Liver (tissue), 9 donors: ENCODE measurements around the gene LRRC7. TPM values are rescaled to one million over a fixed set of nuclear protein-coding genes. Genes with fewer than 3 reads are reported as not detected.

ENCODE experiments used
- DNase-seq: peaks from one replicate; pipeline ENCODE4 v3.0.0-alpha.2; 2017; ENCODE audit warnings: low spot score
- H3K27ac ChIP-seq, 2 donors: one replicate each; pipeline ENCODE4 v1.7.0; 2013; ENCODE audit warnings: inconsistent platforms in 2 of 2, low read length in 2 of 2, control low read depth in 1 of 2, low read depth in 1 of 2, mild to moderate bottlenecking in 1 of 2
- H3K27me3 ChIP-seq, 4 donors: one replicate each; pipeline versions ENCODE4 v1.6.1 to v1.7.0; 2013; ENCODE audit warnings: low read length in 3 of 4, inconsistent platforms in 1 of 4, mild to moderate bottlenecking in 1 of 4, moderate library complexity in 1 of 4; ENCODE audit not compliant: control insufficient read depth in 4 of 4, insufficient read depth in 4 of 4
- H3K36me3 ChIP-seq, 4 donors: one replicate each; pipeline versions ENCODE4 v1.6.1 to v1.7.0; 2013; ENCODE audit warnings: low read length in 3 of 4, mild to moderate bottlenecking in 3 of 4, low read depth in 1 of 4, moderate library complexity in 1 of 4; ENCODE audit not compliant: control insufficient read depth in 4 of 4, insufficient read depth in 3 of 4
- H3K4me1 ChIP-seq, 4 donors: one replicate each; pipeline versions ENCODE4 v1.6.1 to v1.7.0; 2013; ENCODE audit warnings: low read length in 3 of 4, mild to moderate bottlenecking in 3 of 4, moderate library complexity in 1 of 4; ENCODE audit not compliant: control insufficient read depth in 4 of 4, insufficient read depth in 4 of 4
- H3K4me3 ChIP-seq, 3 donors: one replicate each; pipeline versions ENCODE4 v1.6.1 to v1.7.0; 2013; ENCODE audit warnings: low read length in 3 of 3, control low read depth in 1 of 3, low read depth in 1 of 3, mild to moderate bottlenecking in 1 of 3
- H3K9ac ChIP-seq, 2 donors: one replicate each; pipeline ENCODE4 v1.7.0; 2013; ENCODE audit warnings: low read length in 2 of 2, mild to moderate bottlenecking in 2 of 2, moderate library complexity in 2 of 2, control low read depth in 1 of 2, low read depth in 1 of 2
- H3K9me3 ChIP-seq, 4 donors: one replicate each; pipeline versions ENCODE4 v1.6.1 to v1.7.0; 2013; ENCODE audit warnings: low read length in 3 of 4; ENCODE audit not compliant: control insufficient read depth in 4 of 4
- FOXA1 ChIP-seq: IDR thresholded peaks from 2 replicates; pipeline ENCODE4 v1.6.1; 2016; ENCODE audit warnings: antibody characterized with exemption
- FOXA2 ChIP-seq: IDR thresholded peaks from 2 replicates; pipeline ENCODE4 v1.6.1; 2016; ENCODE audit warnings: antibody characterized with exemption
- HNF4G ChIP-seq: IDR thresholded peaks from 2 replicates; pipeline ENCODE4 v1.6.1; 2016; ENCODE audit warnings: antibody characterized with exemption
- JUND ChIP-seq, 2 donors: IDR thresholded peaks; 2 replicates each; pipeline ENCODE4 v1.6.1; 2016; ENCODE audit warnings: antibody characterized with exemption in 2 of 2
- NR2F2 ChIP-seq: IDR thresholded peaks from 2 replicates; pipeline ENCODE4 v1.6.1; 2016; ENCODE audit warnings: antibody characterized with exemption
- RAD21 ChIP-seq, 2 donors: IDR thresholded peaks; 2 replicates each; pipeline ENCODE4 v1.6.1; 2016; ENCODE audit warnings: antibody characterized with exemption in 2 of 2, mild to moderate bottlenecking in 2 of 2
- RXRA ChIP-seq, 2 donors: IDR thresholded peaks; 2 replicates each; pipeline ENCODE4 v1.6.1; 2017 to 2018; ENCODE audit warnings: antibody characterized with exemption in 2 of 2, mild to moderate bottlenecking in 1 of 2
- SP1 ChIP-seq: IDR thresholded peaks from 2 replicates; pipeline ENCODE4 v1.6.1; 2018; ENCODE audit warnings: antibody characterized with exemption, mild to moderate bottlenecking
- TAF1 ChIP-seq: conservative IDR thresholded peaks from 2 replicates; pipeline ENCODE4 v1.6.1; 2016; ENCODE audit warnings: antibody characterized with exemption, mild to moderate bottlenecking
- YY1 ChIP-seq: IDR thresholded peaks from 2 replicates; pipeline ENCODE4 v1.6.1; 2016; ENCODE audit warnings: antibody characterized with exemption, mild to moderate bottlenecking
- WGBS: extraction: QIAGEN DNeasy Blood & Tissue Kit; methylation state at CpG from one replicate; pipeline ENCODE4 v1.1.7; 2013; 5-methylcytosine and 5-hydroxymethylcytosine counted together
- polyA plus RNA-seq, 2 donors: library from polyadenylated mRNA; stranded (reverse) in 1 of 2; unstranded in 1 of 2; fragments of 200-250 nt in 1 of 2; fragments of >200 nt in 1 of 2; fragmentation: Nextera tagmentation in 1 of 2; extraction: Ambion mirVana in 1 of 2; gene quantifications; one replicate each; pipeline versions ENCODE4 v1.2.1 to v1.2.3, GENCODE V29; 2013 to 2015
- total RNA-seq, 2 donors: library from RNA; depleted of rRNA; stranded (reverse); fragments of >200 nt; gene quantifications; one replicate each; pipeline ENCODE4 v1.2.3, GENCODE V29; 2014
- TF ChIP-seq, protein P1 (sequence below): IDR thresholded peaks from 2 replicates; pipeline ENCODE4 v1.6.1; 2016; ENCODE audit warnings: antibody characterized with exemption
- TF ChIP-seq, protein P2 (sequence below): IDR thresholded peaks from 2 replicates; pipeline ENCODE4 v1.6.1; 2016; ENCODE audit warnings: antibody characterized with exemption
- TF ChIP-seq, protein P3 (sequence below): IDR thresholded peaks from 2 replicates; pipeline ENCODE4 v1.6.1; 2016; ENCODE audit warnings: antibody characterized with exemption
- TF ChIP-seq, protein P4 (sequence below): fragments of 150-350 bp; IDR thresholded peaks from 2 replicates; pipeline ENCODE4 v1.5.1; 2017; ENCODE audit warnings: improper control_type of control experiment, low read depth, low read length; ENCODE audit not compliant: missing input control
- TF ChIP-seq, protein P5 (sequence below): IDR thresholded peaks from 2 replicates; pipeline ENCODE4 v1.6.1; 2016; ENCODE audit warnings: antibody characterized with exemption, mild to moderate bottlenecking
- donor health status: healthy.
- donor health status: healthy.
- donor health status: healthy.
- donor health status: healthy.
- donor health status: healthy.

LRRC7 gene
- total and polyA plus RNA-seq, 4 donors, result 0.08 to 1.1 (median 0.67) TPM

DNA sequence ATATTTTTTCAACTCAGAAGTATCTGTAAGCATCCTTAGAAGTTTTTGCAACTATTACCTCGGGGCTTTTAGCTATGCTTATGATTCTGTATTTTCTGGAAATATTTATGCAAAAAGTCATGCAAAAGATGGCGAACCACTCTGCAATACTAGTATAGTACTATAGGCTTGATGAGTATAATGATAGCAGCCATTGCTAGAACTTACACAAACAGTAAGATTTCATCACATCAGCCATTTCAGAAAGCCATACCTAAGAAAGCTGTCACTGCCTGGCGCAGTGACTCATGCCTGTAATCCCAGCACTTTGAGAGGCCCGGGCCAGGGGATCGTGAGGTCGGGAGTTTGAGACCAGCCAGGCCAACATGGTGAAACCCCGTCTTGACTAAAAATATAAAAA lies 227.1 kb downstream of the LRRC7 start:
- DNase-seq, result no peak
- H3K4me3 ChIP-seq, result no peak overlapping the region
- TF ChIP-seq YY1 (no peak), SP1 (no peak), JUND (IDR thresholded peaks at IDR 0.05) (no peak), HNF4G (no peak), FOXA2 (no peak), RAD21 (IDR thresholded peaks at IDR 0.05) (no peak)
- TF ChIP-seq, protein P1, sequence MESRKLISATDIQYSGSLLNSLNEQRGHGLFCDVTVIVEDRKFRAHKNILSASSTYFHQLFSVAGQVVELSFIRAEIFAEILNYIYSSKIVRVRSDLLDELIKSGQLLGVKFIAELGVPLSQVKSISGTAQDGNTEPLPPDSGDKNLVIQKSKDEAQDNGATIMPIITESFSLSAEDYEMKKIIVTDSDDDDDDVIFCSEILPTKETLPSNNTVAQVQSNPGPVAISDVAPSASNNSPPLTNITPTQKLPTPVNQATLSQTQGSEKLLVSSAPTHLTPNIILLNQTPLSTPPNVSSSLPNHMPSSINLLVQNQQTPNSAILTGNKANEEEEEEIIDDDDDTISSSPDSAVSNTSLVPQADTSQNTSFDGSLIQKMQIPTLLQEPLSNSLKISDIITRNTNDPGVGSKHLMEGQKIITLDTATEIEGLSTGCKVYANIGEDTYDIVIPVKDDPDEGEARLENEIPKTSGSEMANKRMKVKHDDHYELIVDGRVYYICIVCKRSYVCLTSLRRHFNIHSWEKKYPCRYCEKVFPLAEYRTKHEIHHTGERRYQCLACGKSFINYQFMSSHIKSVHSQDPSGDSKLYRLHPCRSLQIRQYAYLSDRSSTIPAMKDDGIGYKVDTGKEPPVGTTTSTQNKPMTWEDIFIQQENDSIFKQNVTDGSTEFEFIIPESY, result no peak
- TF ChIP-seq, protein P2, sequence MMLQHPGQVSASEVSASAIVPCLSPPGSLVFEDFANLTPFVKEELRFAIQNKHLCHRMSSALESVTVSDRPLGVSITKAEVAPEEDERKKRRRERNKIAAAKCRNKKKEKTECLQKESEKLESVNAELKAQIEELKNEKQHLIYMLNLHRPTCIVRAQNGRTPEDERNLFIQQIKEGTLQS, result no peak
- H3K4me1 ChIP-seq, result no peaks in the 10 kb centered on the region
- H3K9ac ChIP-seq, result no peak overlapping the region
- no peaks in the 10 kb centered on the region for H3K27me3 ChIP-seq
- WGBS, result 76% methylated on average over 7 of the region's 7 CpGs
- no peaks in the 10 kb centered on the region for H3K36me3 ChIP-seq
- H3K27ac ChIP-seq, result no peak overlapping the region
- no peaks in the 10 kb centered on the region for H3K9me3 ChIP-seq

DNA sequence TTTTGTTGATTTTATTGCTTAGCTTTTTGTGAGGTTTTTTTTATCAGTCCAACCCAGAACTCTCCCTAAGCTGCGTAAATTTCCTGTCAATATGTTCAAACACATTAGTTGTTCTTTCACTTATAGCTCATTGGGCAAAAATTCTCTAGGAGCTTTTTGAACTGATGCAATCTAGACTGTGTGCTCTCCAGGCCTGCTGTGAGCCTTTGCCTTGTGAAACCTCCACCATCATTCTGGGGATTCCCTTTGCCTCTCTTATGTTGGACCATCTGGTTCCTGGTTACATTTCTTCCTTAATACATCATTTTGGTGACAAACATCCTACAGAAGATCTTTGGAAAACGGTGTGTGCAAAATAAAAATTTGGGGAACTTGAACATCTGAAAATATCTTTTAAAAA lies 247.2 kb downstream of the LRRC7 start:
- WGBS, result 58% methylated on average over 2 of the region's 2 CpGs
- no peaks in the 10 kb centered on the region for H3K4me1 ChIP-seq
- no peak overlapping the region for H3K27ac ChIP-seq
- no peaks in the 10 kb centered on the region for H3K9me3 ChIP-seq
- H3K4me3 ChIP-seq, result no peak overlapping the region
- TF ChIP-seq, protein P2, result no peak
- TF ChIP-seq HNF4G (no peak), YY1 (no peak), NR2F2 (no peak), RAD21 (IDR thresholded peaks at IDR 0.05) (no peak), FOXA1 (no peak)
- TF ChIP-seq, protein P3, sequence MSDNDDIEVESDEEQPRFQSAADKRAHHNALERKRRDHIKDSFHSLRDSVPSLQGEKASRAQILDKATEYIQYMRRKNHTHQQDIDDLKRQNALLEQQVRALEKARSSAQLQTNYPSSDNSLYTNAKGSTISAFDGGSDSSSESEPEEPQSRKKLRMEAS, result no peak
- H3K9ac ChIP-seq, result no peak overlapping the region
- no peak for DNase-seq
- H3K27me3 ChIP-seq, result no peaks in the 10 kb centered on the region
- no peaks in the 10 kb centered on the region for H3K36me3 ChIP-seq

DNA sequence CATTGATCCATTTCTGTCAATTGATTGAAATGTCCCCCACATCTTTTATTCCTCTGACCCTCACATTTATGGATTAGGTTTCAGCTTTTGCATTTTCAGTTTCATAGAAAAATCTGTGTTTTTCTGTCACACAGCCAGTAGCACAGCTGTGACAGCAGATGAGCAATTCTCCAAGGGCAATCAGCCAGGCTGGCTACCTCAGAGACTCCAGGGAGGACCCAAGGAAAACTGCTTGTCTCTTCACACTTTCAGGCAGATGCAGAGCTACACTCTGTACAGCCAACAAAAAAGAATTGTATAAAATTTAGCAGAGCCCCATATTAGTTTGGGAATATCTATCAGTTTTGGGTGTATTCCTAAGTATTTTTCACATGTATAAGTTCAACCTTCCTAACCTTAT lies 257.2 kb downstream of the LRRC7 start:
- no peaks in the 10 kb centered on the region for H3K9me3 ChIP-seq
- DNase-seq, result no peak
- H3K27me3 ChIP-seq, result peaks cover 0 to 3% (median 0%) of the 10 kb centered on the region in 4 donors
- TF ChIP-seq JUND (IDR thresholded peaks at IDR 0.05), result no peak
- no peak overlapping the region for H3K4me3 ChIP-seq
- H3K27ac ChIP-seq, result no peak overlapping the region
- no peaks in the 10 kb centered on the region for H3K4me1 ChIP-seq
- no peaks in the 10 kb centered on the region for H3K36me3 ChIP-seq
- H3K9ac ChIP-seq, result no peak overlapping the region

DNA sequence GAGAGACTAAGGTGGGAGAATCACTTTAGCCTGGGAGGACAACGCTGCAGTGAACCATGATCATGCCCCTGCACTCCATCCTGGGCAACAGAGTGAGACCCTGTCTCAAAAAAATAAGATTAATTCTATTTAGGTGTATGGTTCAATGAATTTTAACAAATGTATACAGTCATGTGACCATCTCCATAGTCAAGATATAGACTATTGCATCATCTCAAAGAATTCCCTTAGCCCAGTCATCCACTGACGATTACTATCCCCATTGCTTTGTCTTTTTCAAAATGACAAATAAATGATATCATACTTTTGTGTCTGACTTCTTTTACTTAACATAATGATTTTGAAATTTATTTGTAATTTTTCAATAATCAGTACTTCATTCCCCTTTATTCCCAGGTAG lies 260.0 kb downstream of the LRRC7 start:
- no peaks in the 10 kb centered on the region for H3K27me3 ChIP-seq
- H3K4me1 ChIP-seq, result no peaks in the 10 kb centered on the region
- no peak overlapping the region for H3K4me3 ChIP-seq
- no peaks in the 10 kb centered on the region for H3K9me3 ChIP-seq
- no peak for DNase-seq
- TF ChIP-seq, protein P3, result no peak
- TF ChIP-seq, protein P4, sequence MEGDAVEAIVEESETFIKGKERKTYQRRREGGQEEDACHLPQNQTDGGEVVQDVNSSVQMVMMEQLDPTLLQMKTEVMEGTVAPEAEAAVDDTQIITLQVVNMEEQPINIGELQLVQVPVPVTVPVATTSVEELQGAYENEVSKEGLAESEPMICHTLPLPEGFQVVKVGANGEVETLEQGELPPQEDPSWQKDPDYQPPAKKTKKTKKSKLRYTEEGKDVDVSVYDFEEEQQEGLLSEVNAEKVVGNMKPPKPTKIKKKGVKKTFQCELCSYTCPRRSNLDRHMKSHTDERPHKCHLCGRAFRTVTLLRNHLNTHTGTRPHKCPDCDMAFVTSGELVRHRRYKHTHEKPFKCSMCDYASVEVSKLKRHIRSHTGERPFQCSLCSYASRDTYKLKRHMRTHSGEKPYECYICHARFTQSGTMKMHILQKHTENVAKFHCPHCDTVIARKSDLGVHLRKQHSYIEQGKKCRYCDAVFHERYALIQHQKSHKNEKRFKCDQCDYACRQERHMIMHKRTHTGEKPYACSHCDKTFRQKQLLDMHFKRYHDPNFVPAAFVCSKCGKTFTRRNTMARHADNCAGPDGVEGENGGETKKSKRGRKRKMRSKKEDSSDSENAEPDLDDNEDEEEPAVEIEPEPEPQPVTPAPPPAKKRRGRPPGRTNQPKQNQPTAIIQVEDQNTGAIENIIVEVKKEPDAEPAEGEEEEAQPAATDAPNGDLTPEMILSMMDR, result no peak
- TF ChIP-seq RXRA (IDR thresholded peaks at IDR 0.05) (no peak), TAF1 (no peak), SP1 (no peak), NR2F2 (no peak), RAD21 (IDR thresholded peaks at IDR 0.05) (no peak), YY1 (no peak), FOXA1 (no peak)
- TF ChIP-seq, protein P5, sequence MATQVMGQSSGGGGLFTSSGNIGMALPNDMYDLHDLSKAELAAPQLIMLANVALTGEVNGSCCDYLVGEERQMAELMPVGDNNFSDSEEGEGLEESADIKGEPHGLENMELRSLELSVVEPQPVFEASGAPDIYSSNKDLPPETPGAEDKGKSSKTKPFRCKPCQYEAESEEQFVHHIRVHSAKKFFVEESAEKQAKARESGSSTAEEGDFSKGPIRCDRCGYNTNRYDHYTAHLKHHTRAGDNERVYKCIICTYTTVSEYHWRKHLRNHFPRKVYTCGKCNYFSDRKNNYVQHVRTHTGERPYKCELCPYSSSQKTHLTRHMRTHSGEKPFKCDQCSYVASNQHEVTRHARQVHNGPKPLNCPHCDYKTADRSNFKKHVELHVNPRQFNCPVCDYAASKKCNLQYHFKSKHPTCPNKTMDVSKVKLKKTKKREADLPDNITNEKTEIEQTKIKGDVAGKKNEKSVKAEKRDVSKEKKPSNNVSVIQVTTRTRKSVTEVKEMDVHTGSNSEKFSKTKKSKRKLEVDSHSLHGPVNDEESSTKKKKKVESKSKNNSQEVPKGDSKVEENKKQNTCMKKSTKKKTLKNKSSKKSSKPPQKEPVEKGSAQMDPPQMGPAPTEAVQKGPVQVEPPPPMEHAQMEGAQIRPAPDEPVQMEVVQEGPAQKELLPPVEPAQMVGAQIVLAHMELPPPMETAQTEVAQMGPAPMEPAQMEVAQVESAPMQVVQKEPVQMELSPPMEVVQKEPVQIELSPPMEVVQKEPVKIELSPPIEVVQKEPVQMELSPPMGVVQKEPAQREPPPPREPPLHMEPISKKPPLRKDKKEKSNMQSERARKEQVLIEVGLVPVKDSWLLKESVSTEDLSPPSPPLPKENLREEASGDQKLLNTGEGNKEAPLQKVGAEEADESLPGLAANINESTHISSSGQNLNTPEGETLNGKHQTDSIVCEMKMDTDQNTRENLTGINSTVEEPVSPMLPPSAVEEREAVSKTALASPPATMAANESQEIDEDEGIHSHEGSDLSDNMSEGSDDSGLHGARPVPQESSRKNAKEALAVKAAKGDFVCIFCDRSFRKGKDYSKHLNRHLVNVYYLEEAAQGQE, result no peak
- no peak overlapping the region for H3K9ac ChIP-seq
- WGBS, result 78% methylated on average over 2 of the region's 2 CpGs
- no peaks in the 10 kb centered on the region for H3K36me3 ChIP-seq
- no peak overlapping the region for H3K27ac ChIP-seq
